NCI-H1105 treated with DMSO at 0.1 percent for 48 hours (cell line): Measurements from ENCODE around the gene ZNF598.
"Not testable (repeated sequence)": the region's sequence is repeated elsewhere in the genome, so short reads cannot be mapped to it uniquely, and the experiment has no call there.

ENCODE experiments used
- DNase-seq: peaks from one replicate; lab custom pipeline; 2025; lab: John Stamatoyannopoulos, UW

Gene ZNF598

DNA sequence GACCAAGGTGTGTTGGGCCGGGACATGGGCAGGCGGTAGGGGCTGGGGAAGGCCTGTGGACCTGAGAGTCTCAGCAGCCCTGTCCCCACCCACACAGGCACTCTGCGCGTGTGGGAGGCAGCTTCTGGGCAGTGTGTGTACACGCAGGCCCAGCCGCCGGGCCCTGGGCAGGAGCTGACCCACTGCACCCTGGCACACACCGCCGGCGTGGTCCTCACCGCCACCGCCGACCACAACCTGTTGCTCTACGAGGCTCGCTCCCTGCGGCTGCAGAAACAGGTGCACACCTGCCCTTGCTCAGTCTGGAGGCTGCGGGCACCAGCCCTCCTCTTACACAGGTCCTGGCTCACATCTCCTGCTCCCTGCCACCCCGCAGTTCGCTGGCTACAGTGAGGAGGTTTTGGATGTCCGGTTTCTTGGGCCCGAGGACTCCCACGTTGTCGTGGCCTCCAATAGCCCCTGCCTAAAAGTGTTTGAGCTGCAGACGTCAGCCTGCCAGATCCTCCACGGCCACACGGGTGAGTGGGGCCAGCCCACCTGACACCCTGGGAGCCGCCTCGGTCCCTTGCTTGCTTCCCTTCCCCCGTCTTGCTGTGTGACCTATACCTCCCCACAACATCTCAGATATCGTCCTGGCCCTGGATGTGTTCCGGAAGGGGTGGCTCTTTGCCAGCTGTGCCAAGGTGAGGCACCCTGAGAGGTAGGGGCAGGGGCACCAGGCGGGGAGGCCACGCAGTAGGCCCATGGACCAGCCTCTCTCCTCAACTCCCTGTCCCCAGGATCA is 34.0 kb downstream of the ZNF598 start:
- DNase-seq, result no peak

DNA sequence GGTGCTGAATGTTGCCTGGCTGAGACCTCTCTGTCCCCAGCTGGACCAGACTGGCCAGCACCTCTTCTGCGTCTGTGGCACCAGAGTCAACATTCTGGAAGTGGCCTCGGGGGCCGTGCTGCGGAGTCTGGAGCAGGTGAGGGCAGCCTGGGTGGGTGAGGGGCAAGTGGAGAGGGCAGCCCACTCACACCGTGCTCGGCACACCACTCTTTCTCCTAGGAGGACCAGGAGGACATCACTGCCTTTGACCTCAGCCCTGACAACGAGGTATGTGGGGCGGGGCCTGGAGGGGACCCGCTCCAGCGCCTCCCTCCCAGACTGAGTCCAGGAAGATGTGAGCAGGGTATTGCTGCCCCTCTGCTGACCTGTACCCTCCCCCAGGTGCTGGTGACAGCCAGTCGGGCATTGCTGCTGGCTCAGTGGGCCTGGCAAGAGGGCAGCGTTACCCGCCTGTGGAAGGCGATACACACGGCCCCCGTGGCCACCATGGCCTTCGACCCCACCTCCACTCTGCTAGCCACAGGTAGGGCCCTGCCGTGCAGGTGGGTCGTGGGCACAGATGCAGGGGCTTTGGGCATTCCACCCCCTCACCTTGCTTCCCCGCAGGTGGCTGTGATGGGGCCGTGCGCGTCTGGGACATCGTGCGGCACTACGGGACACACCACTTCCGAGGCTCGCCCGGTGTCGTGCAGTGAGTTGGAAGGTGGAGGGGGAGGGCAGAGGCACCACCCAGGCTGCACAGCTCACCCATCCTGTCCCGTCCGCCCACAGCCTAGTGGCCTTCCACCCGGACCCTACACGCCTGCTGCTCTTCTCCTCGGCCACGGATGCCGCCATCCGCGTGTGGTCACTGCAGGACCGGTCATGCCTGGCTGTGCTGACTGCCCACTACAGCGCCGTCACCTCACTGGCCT is 35.2 kb downstream of the ZNF598 start:
- DNase-seq, result no peak

DNA sequence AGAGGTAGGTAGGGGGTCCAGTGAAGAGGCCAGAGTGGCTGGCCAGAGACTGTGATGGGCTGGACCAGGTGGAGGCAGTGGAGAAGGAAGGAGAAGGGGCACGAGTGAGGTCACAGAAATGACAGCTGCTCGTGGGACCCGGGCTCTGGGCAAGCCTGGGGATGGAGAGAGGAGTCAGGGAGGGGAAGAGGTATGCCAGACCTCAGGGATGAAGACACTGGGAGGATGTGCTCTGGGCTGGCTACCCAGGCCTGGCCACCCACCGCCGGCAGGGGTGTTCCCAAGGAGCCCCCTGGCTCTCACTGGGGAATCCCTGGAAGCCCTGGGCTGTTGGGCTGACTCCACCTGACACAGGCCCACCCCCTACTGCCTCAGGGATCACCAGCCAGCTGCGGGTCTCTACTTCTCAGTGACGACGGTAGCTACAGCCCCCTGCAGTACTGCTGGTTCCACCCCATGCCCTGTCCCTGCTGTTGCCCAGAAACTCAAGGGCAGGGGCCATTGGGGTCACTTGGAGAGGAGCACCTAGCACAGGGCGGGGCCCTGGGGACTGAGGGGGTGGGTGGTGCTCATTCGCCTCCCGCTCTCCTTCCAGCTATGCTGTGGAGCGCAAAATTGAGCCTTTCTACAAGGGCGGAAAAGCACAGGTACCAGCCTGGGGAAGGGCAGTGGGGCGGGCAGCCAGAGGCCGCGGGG is 36.0 kb downstream of the ZNF598 start:
- no peak for DNase-seq

DNA sequence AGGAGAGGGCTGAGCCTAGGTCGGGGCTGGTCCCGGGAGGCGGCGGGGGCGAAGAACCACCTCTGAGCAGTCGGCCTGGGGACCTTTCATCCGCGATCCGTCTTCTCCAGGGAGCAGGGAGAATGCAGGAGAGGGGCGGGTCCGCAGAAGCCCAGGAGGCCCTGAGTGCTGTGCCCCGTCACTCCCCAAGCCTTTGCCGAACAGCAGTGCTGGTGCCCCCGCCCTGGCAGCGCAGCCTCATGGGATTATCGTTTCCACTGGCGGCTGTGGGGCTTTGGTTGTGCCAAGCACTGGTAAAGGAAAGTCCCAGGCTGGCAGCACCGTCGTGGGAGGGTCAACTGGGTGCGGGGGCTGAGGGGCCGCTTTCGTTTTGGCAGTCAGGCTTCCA is 37.1 kb downstream of the ZNF598 start:
- no peak for DNase-seq

DNA sequence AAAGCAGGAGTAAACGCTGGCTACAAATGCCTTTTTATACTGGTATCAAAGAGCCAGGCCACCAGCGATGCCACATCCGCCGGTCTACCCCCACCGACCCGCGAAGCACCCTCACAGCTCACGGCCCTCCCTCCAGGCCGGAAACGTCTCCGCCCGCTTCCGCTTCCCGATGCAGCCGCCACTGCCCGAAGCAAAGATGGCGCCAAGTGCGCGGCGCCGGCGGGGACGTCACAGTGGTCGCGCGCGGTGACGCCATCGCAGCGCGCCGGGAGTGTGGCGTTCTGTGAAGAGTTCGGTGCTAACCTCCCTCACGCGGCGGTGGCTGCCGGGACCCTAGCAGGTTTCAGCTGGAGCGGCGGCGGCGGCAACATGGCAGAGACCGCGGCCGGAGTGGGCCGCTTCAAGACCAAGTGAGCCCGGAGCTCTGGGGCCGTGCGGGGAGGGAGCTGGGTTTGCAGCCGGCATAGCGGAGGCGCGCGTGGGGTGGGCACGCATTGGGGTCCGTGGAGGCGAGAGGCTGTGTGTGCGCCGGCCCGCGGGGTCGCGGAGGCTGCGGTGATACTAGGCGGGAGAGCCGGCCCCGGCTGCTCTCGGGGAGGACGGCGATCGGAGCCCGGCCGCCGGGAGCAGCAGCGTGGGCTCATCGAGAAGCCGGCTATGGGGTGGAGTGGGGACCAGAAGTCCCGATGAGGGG is 37.7 kb downstream of the ZNF598 start, which contains the start of gene TBL3:
Gene TBL3, plus strand, starts transcription at position 258 of the 694 bp plus-strand sequence. Its CDS starts 112 bp downstream, at position 370.
- peak; percentile 71 for DNase-seq

DNA sequence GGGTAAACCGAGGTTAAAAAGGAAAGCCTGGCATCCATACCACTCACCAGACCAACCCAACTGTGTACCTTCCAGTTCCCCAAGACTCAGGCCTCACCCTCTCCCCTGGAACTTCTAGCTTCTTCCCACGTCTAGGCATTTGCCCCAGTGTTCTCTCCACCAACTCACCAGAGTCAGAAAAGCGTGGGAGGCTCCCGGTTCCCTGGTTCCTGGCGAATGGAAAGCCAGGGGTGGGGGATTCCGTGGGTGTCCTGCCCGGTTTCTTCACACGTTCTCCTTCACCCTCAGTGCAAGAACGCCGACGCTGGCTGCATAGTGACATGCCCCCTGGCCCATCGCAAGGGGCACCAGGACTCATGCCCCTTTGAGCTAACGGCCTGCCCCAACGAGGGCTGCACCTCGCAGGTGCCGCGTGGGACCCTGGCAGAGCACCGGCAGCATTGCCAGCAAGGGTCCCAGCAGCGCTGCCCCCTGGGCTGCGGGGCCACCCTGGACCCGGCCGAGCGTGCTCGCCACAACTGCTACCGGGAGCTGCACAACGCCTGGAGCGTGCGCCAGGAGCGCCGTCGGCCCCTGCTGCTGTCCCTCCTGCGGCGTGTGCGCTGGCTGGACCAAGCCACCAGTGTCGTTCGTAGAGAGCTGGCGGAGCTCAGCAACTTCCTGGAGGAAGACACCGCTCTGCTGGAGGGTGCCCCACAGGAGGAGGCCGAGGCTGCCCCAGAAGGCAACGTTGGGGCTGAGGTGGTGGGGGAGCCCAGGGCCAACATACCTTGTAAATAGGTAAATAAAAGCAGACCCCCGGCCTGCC is 41.3 kb downstream of the ZNF598 start:
- no peak for DNase-seq

DNA sequence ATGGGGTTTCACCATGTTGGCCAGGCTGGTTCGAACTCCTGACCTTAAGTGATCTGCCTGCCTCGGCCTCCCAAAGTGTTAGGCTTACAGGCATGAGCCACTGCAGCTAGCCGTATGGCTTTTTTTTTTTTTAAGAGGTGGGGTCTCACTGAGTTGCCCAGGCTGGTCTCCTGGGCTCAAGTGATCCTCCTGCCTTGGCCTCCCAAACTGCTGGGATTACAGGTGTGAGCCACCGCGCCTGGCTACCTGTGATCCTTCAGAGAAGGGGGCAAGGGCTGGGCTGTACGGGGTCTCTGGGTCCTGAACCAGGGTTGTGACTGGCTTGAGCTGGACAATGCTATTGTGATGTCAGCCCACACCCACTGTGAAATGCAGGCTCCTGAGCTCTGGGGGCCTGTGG is 43.2 kb downstream of the ZNF598 start, which contains the start of gene RNF151:
Gene RNF151, plus strand, starts transcription at position 397 of the 400 bp plus-strand sequence. CDS start 26 bp downstream, outside the sequence.
- no peak for DNase-seq

DNA sequence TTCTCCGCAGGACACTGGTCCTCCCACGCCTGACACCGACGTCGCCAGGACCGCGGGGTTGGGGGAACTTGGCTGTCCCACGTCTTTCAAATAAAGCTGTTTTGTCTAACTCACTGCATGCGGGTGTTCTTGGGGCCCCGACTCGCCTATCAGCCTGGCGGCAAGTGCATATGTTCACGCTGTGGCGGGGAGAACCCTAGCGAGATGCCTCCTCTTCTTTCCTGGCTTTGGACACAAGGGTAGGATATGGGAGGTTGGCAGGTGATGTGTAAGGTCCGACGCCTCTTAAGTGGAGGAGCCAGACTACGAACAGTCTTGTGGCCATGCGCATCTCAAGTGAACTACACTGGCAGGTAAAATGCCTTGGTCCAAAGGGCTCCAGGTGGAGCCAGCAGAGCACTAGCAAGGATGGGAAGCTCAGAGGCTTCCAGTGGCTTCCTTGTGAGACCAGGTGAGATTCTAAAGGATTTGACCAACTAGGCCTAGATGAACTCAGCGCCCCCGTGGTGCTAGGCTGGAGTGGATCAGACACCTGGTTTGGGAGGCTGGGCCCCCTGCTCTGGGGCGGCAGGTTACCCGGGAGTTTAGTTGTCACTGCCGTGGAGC is 44.1 kb downstream of the ZNF598 start:
- no peak for DNase-seq

DNA sequence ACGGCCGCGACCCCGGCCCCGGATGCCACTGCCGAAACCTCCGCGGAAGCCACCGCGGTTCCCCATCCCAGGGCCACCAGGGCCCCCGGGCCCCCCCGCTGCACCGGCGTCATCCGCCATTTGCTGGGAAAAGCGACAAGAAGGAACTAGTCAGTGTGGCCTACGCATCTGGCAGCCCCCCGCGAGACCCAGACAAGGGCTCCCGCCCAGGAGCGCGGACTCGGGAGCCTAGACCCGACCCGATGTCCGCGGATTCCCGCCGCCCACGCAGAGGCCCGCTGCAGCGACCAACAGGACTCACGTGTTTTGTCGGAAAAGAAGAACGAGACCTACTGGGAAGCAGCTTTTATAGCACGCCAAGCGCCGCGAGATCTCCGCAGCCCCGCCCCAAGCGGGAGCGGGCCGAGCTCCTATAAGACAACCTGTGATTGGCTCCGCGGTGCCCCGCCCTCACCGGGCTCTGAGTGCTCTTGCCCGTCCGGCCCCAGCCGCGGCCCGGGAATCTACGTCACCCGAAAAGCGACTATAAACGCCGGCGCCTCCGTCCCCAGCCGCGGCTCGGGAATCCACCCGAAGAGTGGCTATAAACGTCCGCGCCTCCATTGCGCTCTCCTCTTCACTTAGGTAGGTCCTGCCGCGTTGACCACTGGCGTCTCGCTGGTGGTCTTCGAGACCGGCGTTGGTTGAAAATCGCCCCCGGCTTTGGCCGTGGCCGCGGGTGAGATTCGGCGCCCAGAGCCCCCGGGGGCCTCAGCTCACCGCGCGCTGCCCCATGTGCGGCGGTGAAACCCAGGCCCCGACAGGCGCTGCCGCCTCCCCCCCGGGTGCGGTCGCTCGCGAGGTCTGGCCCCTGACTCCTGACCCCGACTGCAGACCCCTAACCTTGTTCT is 44.9 kb downstream of the ZNF598 start, which contains the start of gene RPS2:
Gene RPS2, minus strand, starts transcription at position 321 of the 890 bp plus-strand sequence. Its CDS starts 201 bp downstream, at position 120.
- DNase-seq, result peak; percentile 87

DNA sequence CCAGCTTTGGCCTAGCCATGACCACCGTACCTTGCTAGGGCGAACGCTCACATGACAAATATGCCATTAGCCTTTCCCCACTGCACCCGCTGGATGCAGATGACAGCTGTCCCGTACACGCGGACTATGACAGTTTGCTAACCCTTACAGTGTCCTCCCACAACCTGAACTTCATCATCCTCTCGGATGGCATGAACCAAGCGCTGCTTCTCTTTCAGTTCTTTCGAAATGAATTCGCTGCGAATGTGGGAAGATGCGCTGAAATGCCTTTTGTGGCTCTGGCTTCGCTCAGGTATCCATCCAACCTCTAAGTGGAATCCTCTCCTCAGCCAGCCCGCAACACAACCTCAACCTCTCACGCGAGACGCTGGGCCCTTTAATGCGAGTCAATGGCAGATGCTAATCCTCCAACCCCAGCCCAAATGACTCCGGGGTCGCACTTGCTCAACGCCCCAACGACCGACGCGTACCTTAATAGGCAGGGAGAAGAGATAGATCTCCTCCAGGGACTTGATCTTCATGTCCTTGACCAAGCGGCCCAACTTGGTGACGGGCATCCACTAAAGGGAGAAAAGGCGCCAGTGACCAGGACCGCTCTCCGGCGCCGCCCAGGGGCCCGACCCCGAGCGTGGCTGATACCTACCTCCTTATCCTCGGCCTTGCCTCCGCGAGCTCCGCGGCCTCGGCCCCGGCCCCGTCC is 45.7 kb downstream of the ZNF598 start:
- DNase-seq, result no peak

DNA sequence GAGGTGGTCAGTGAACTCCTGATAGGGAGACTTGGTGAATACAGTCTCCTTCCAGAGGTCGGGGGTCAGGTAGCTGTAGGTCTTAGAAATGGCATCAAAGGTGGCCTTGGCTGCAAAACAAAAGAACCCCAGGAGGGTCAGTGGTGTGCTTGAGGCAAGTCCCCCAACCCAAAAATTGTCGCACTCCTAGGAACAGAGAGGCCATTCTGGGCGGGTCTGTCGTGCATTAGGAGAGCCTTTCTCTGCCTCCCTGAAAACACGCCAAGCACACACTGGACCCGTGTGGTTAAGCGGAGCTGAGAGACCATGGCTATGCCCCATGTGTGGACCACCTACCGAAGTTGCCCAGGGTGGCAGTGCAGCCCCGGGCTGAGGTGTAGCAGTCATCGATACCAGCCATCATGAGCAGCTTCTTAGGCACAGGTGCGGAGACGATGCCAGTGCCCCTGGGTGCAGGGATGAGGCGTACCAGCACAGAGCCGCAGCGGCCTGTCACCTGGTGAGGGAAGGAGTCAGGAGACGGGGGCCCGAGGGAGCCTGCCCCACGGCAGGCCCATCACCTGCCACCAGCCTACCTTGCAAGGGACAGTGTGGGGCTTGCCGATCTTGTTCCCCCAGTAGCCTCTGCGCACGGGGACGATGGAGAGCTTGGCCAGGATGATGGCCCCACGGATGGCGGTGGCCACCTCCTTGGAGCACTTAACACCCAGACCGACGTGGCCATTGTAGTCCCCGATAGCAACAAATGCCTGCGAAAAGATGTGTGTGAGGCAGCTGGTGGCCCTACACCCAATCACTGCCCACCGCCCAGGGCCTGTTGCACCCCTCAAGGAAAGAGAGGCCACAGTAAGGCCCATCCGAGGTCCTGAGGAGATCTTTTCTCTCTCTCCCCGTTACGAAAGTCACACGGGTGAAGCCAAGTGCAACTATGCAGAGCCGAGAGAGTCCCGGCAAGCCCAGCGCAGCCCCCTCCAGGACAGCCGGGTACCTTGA is 47.2 kb downstream of the ZNF598 start:
- not testable (repeated sequence) for DNase-seq

DNA sequence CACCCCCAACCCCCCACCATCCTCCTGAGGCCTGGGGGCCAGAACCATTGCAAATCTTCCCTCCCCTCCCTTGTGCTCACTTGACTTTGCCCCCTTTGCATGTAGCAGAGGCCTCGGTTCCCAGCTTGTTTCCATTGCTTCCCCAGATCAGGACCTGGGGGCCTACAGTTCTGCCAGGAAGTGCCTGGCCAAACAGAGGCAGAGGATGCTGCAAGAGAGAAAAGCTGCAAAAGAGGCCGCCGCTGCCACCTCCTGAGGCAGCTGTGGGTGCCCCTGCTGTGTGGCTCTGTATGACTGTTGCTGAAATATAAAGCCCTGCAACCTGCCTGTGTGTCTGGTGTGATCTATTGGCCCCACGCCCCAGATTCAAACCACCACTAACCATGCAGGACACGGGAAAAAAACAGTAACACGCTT is 48.0 kb downstream of the ZNF598 start:
- DNase-seq, result no peak

DNA sequence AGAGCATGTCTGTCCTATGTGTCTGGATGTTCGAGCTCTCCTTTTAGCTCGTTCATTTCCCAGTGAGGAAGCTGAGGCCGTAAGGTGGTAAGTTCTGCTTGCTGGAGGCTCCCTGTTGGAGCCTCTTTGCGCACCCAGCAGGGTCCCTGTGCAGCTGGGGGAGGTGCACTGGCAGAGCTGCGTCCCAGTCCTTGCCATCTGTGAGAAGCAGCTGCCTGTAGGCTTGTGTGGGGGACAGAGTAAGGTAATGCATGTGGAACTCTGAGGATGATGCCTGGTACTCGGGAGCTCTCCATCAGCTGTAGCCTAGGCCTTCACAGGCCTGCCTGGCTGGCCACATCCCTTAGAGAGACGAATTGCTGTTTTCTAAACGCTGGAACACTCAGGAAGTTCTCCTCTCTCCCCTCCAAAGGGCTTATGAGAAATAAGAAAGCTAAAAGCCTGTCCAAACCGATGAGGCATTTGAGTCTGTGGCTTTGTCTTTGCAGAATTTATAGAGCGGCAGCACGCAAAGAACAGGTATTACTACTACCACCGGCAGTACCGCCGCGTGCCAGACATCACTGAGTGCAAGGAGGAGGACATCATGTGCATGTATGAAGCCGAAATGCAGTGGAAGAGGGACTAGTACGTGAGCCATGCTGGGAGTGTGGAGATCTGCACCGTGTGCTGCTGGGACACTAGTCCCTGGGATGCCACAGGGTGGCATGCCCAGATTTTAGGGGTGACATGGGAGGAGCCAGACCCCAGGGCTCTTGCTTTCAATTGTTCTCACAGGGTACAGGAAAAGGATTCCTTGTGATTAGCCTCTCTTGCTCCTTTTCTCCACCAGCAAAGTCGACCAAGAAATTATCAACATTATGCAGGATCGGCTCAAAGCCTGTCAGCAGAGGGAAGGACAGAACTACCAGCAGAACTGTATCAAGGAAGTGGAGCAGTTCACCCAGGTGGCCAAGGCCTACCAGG is 48.7 kb downstream of the ZNF598 start:
- no peak for DNase-seq

DNA sequence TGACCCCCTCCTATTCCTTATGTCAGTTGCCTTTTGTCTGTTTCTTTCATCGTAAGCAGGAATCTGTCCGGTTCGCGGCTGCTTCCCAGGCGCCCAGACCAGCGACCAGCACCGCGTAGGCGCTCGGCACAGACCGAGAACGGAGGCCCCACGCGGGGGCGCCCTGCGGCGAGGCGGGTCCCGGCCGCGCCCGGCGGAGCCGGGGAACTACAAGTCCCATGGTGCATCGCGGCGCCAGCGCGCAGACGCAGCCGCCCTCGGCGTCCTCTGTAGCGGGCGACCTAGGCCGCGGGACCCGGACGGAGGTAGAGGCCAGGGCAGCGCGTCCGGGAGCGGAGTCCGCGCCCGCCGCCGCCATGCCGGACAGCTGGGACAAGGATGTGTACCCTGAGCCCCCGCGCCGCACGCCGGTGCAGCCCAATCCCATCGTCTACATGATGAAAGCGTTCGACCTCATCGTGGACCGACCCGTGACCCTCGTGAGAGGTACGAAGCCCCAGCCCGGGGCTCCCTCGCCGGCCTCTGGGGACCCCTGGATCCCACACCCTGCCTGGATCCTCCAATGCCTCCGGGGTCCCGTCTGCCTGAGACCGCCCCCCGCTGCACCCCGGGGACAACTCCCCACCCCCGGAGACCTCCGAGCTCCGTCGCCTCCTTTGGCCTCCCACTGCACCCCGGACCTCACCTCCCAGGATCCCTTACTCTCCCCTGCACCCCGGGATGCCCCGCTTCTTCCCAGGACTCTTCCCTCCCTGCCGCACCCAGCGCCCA is 50.2 kb downstream of the ZNF598 start, which contains the start of gene NDUFB10:
Gene NDUFB10, plus strand, starts transcription at position 270 of the 771 bp plus-strand sequence. Its CDS starts 87 bp downstream, at position 357.
- DNase-seq, result peak; percentile 64

DNA sequence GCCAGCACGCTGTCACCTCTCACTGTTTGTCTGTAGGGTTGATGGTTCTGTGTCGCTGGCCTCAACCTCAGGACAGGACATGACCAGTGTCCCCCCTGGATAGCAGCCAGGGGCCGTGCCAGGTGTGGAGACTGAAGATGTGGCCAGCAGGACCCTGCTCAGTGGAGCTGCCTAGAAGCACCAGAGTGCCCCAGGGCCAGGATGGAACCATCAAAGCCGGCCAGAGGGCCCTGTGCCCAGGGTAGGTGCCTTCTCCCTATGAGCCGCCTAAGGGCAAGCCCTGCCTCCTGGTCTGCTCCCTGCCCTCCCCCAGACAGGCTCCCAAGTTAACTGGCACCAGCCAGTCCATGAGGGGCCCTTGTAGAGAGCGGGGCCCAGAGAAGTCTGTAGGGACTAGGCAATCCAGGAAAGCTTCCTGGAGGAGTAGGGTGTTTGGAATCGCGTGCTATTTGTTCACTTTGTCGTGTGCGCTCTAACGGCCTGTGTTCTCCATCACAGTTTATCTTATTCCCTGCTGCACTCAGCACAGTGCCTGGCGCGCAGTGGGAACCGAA is 50.8 kb downstream of the ZNF598 start:
- no peak for DNase-seq
